Effector memory CD4-positive, alpha-beta T cell (primary cell): Measurements from ENCODE around the gene CELSR1.

Experiments used
- DNase-seq, 3 donors: peaks; one replicate each; pipeline ENCODE4 v3.0.0-alpha.2; 2020
- H3K27ac ChIP-seq: 2 replicates; pipeline ENCODE4 v1.7.0; 2013; ENCODE audit warnings: mild to moderate bottlenecking, low read length, moderate library complexity; ENCODE audit not compliant: insufficient read depth, poor library complexity, severe bottlenecking
- H3K27me3 ChIP-seq: replicated peaks from 2 replicates; pipeline ENCODE4 v1.7.0; 2013; ENCODE audit warnings: mild to moderate bottlenecking, low read length; ENCODE audit not compliant: insufficient read depth, control insufficient read depth, poor library complexity, severe bottlenecking
- H3K36me3 ChIP-seq: 2 replicates; pipeline ENCODE4 v1.7.0; 2013; ENCODE audit warnings: mild to moderate bottlenecking, low read length, moderate library complexity; ENCODE audit not compliant: control insufficient read depth, insufficient read depth
- H3K4me1 ChIP-seq: 2 replicates; pipeline ENCODE4 v1.7.0; 2013; ENCODE audit warnings: low read length, mild to moderate bottlenecking; ENCODE audit not compliant: control insufficient read depth, insufficient read depth, poor library complexity, severe bottlenecking
- H3K4me3 ChIP-seq: 2 replicates; pipeline ENCODE4 v1.7.0; 2013; ENCODE audit warnings: low read length, low read depth, mild to moderate bottlenecking; ENCODE audit not compliant: insufficient read depth, poor library complexity, severe bottlenecking
- H3K9me3 ChIP-seq: 2 replicates; pipeline ENCODE4 v1.7.0; 2013; ENCODE audit warnings: mild to moderate bottlenecking, low read length, moderate library complexity; ENCODE audit not compliant: control insufficient read depth

CELSR1 gene

DNA sequence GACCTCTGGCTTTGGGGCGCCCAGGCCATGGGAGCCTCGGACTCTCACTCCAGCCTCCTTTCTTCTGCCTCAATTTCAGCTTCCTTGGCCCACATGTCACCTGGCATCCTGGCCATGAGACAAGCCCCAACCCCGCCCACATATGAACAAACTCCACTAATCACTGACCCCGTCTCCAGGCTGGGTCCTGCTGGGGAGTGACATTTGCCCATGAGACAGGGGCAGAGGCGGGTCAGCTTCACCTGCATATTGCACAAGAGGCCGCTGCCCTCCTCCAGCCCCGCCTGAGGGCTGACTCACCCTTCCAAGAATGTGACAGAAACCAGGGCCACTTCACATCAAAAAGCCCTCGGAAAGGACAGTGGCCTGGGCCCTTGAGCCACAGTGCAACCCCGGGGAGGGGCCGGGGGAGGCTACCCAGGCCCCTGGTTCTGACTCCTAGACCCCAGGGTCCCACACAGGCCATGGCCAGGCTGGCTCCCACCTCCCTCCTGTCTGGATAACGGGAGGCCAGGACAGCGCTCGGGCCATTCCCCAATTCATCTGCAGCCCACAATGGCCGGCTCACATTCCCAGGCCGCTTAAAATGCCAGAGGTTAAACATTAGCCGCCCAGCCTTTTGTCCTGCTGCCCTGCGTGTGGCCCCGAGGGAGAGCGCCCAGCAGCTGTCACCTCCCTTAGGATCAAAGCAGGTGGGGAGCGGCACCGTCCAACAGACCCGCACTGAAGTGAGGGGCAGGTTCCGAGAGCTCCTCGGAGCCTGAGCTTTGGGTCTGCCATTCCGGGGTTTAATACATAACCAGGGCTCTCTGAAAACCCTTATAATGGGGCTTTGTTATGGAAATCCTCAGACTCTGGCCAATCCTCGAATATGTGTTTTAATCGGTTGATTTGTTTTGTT is 159.6 kb downstream of the CELSR1 start:
- Histone ChIP-seq H3K27me3 (no peaks in the 10 kb centered on the region), H3K27ac (no peak overlapping the region)
- no peak for DNase-seq

GRCh38 chr22:46376908-46377524 is 160.4 kb downstream of the CELSR1 start:
- Histone ChIP-seq H3K9me3 (no peaks in the 10 kb centered on the region), H3K4me1 (peaks cover 9% of the 10 kb centered on the region), H3K36me3 (no peaks in the 10 kb centered on the region), H3K27me3 (no peaks in the 10 kb centered on the region), H3K4me3 (no peak overlapping the region), H3K27ac (no peak overlapping the region)
- DNase-seq: no peak

More for the DNA sequence above, 159.6 kb downstream of the CELSR1 start:
- H3K9me3 ChIP-seq: no peaks in the 10 kb centered on the region
- no peaks in the 10 kb centered on the region for H3K36me3 ChIP-seq
- H3K4me1 ChIP-seq: peaks cover 9% of the 10 kb centered on the region
- no peak overlapping the region for H3K4me3 ChIP-seq

- no peaks in the 10 kb centered on the region for H3K27me3 ChIP-seq
- no peak for DNase-seq
- H3K4me1 ChIP-seq: peaks cover 10% of the 10 kb centered on the region
- H3K36me3 ChIP-seq: no peaks in the 10 kb centered on the region
- no peak overlapping the region for H3K4me3 ChIP-seq
- H3K27ac ChIP-seq: no peak overlapping the region
- H3K9me3 ChIP-seq: no peaks in the 10 kb centered on the region
Measured at GRCh38 chr22:46376111-46376510, 161.3 kb downstream of the CELSR1 start.

- no peak for DNase-seq
- Histone ChIP-seq H3K36me3 (no peaks in the 10 kb centered on the region), H3K27ac (no peak overlapping the region), H3K9me3 (no peaks in the 10 kb centered on the region), H3K4me1 (peaks cover 20% of the 10 kb centered on the region), H3K4me3 (no peak overlapping the region), H3K27me3 (no peaks in the 10 kb centered on the region)
Measured at GRCh38 chr22:46374663-46375474, 162.6 kb downstream of the CELSR1 start.

- H3K4me1 ChIP-seq: peaks cover 20% of the 10 kb centered on the region
- no peaks in the 10 kb centered on the region for H3K9me3 ChIP-seq
- H3K27me3 ChIP-seq: no peaks in the 10 kb centered on the region
- H3K36me3 ChIP-seq: no peaks in the 10 kb centered on the region
- peak in 1 of 3 donors; percentile 8 for DNase-seq
- peak overlapping the region; percentile 22 for H3K4me3 ChIP-seq
- no peak overlapping the region for H3K27ac ChIP-seq
Measured at GRCh38 chr22:46373921-46374662, 163.3 kb downstream of the CELSR1 start.

- Histone ChIP-seq H3K36me3 (no peaks in the 10 kb centered on the region), H3K27me3 (no peaks in the 10 kb centered on the region), H3K9me3 (no peaks in the 10 kb centered on the region), H3K27ac (no peak overlapping the region), H3K4me1 (peaks cover 20% of the 10 kb centered on the region), H3K4me3 (no peak overlapping the region)
- no peak for DNase-seq
Measured at GRCh38 chr22:46373159-46373558, 164.3 kb downstream of the CELSR1 start.

DNA sequence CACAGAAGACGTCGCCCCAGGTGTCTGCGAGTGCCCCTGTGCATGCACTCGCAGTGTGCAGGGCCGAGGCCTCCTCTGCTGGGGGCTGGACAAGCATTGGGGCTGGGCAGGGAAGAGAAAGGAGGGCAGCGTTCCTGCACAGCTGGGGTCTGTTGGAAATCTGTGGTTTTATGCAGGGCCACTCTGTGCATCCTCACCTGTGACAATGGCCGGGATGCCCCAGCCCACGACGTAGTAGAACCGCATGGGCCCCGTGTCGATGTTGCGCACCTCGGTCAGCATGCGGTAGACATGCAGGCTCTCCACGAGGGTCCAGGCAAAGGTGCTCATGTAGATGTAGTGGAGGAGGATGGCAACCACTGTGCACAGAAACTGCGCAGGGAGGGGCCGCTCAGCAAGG is 164.7 kb downstream of the CELSR1 start:
- peaks cover 20% of the 10 kb centered on the region for H3K4me1 ChIP-seq
- no peaks in the 10 kb centered on the region for H3K9me3 ChIP-seq
- H3K27me3 ChIP-seq: peaks cover 3% of the 10 kb centered on the region
- H3K27ac ChIP-seq: no peak overlapping the region
- no peak overlapping the region for H3K4me3 ChIP-seq
- H3K36me3 ChIP-seq: no peaks in the 10 kb centered on the region
- no peak for DNase-seq

DNA sequence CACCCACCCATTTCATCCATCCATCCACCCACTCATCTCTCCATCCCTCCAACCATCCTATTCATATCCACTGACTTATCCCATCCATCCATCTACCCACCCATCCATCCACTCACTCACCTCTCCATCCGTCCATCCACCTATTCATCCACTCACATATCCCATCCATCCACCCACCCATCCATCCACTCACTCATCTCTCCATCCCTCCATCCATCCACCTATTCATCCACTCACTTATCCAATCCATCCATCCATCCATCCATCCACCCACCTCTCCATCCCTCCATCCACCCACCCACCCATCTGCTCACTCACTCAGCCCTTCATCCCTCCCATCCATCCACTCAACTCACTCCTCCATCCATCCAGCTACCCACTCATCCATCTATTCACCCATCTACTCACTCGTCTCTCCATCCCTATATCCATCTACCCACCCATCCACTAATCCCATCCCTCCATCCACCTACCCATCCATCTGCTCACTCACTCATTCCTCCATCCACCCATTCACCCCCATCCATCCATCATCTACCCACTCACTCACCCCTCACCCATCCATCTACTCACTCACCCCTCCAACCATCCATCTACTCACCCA is 165.7 kb downstream of the CELSR1 start:
- Histone ChIP-seq H3K36me3 (no peaks in the 10 kb centered on the region), H3K27me3 (peaks cover 3% of the 10 kb centered on the region), H3K9me3 (no peaks in the 10 kb centered on the region), H3K4me1 (peaks cover 20% of the 10 kb centered on the region), H3K4me3 (no peak overlapping the region), H3K27ac (no peak overlapping the region)
- no peak for DNase-seq

GRCh38 chr22:46370584-46371291 is 166.7 kb downstream of the CELSR1 start:
- Histone ChIP-seq H3K27me3 (peaks cover 3% of the 10 kb centered on the region), H3K27ac (no peak overlapping the region), H3K4me3 (no peak overlapping the region), H3K9me3 (no peaks in the 10 kb centered on the region), H3K36me3 (no peaks in the 10 kb centered on the region), H3K4me1 (peaks cover 20% of the 10 kb centered on the region)
- DNase-seq: peak; percentile 12 to 50 (median 12)
